Nephron progenitor cell (in vitro differentiated cells): ENCODE data around the gene SCGB1C1.

Source experiments
- DNase-seq: peaks from one replicate; pipeline ENCODE4 v3.0.0; 2021
- H3K27ac Mint-ChIP-seq: 2 replicates; pipeline ENCODE4 v1.8.0; 2021; ENCODE audit warnings: mild to moderate bottlenecking, moderate library complexity, mixed read lengths
- H3K27me3 Mint-ChIP-seq: 2 replicates; pipeline ENCODE4 v1.8.0; 2021; ENCODE audit warnings: mild to moderate bottlenecking, low read depth, mixed read lengths; ENCODE audit not compliant: poor library complexity
- H3K36me3 Mint-ChIP-seq: 2 replicates; pipeline ENCODE4 v1.8.0; 2021; ENCODE audit warnings: low read depth, mixed read lengths
- H3K4me1 Mint-ChIP-seq: 2 replicates; pipeline ENCODE4 v1.8.0; 2021; ENCODE audit warnings: mixed read lengths
- H3K4me3 Mint-ChIP-seq: 2 replicates; pipeline ENCODE4 v1.8.0; 2021; ENCODE audit warnings: mild to moderate bottlenecking, moderate library complexity, mixed read lengths
- H3K9me3 Mint-ChIP-seq: 2 replicates; pipeline ENCODE4 v1.8.0; 2021; ENCODE audit warnings: mild to moderate bottlenecking, moderate library complexity, mixed read lengths
- CTCF ChIP-seq: fragments of 200-600 bp; sonication (generic); IDR thresholded peaks from 2 replicates; pipeline ENCODE4 v1.5.0; 2021; ENCODE audit warnings: antibody characterized with exemption

SCGB1C1 gene

GRCh38 chr11:208181-208916, 15.5 kb downstream of the SCGB1C1 start:
- Mint-ChIP-seq H3K27me3 (no peaks in the 10 kb centered on the region), H3K36me3 (peaks cover 22% of the 10 kb centered on the region), H3K9me3 (no peaks in the 10 kb centered on the region), H3K4me1 (peaks cover 34% of the 10 kb centered on the region), H3K27ac (peak overlapping the region; percentile 100), H3K4me3 (peak overlapping the region; percentile 97)
- no peak for TF ChIP-seq CTCF
- peak; percentile 78 for DNase-seq

GRCh38 chr11:208917-209260, 16.0 kb downstream of the SCGB1C1 start:
- Mint-ChIP-seq H3K27ac (peak overlapping the region; percentile 59), H3K4me1 (peaks cover 34% of the 10 kb centered on the region), H3K36me3 (peaks cover 20% of the 10 kb centered on the region), H3K4me3 (peak overlapping the region; percentile 97), H3K9me3 (no peaks in the 10 kb centered on the region), H3K27me3 (no peaks in the 10 kb centered on the region)
- no peak for TF ChIP-seq CTCF
- no peak for DNase-seq

DNA sequence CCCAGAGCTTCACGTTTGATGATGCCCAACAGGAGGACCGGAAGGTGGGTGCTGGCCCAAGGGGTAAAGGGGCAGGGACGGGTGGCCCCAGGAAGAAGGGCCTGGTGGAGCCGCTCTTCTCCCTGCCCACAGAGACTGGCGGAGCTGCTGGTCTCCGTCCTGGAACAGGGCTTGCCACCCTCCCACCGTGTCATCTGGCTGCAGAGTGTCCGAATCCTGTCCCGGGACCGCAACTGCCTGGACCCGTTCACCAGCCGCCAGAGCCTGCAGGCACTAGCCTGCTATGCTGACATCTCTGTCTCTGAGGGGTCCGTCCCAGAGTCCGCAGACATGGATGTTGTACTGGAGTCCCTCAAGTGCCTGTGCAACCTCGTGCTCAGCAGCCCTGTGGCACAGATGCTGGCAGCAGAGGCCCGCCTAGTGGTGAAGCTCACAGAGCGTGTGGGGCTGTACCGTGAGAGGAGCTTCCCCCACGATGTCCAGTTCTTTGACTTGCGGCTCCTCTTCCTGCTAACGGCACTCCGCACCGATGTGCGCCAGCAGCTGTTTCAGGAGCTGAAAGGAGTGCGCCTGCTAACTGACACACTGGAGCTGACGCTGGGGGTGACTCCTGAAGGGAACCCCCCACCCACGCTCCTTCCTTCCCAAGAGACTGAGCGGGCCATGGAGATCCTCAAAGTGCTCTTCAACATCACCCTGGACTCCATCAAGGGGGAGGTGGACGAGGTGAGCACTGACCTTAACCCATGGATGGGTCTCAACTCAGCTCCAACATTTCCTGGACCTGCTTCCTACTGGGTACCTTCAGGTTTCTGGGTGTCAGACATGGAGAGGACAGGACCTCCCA, 16.6 kb downstream of the SCGB1C1 start:
- H3K36me3 Mint-ChIP-seq: peaks cover 22% of the 10 kb centered on the region
- H3K4me1 Mint-ChIP-seq: peaks cover 34% of the 10 kb centered on the region
- H3K27me3 Mint-ChIP-seq: no peaks in the 10 kb centered on the region
- peak overlapping the region; percentile 97 for H3K4me3 Mint-ChIP-seq
- H3K9me3 Mint-ChIP-seq: no peaks in the 10 kb centered on the region
- H3K27ac Mint-ChIP-seq: peak overlapping the region; percentile 82
- DNase-seq: no peak
- no peak for TF ChIP-seq CTCF

DNA sequence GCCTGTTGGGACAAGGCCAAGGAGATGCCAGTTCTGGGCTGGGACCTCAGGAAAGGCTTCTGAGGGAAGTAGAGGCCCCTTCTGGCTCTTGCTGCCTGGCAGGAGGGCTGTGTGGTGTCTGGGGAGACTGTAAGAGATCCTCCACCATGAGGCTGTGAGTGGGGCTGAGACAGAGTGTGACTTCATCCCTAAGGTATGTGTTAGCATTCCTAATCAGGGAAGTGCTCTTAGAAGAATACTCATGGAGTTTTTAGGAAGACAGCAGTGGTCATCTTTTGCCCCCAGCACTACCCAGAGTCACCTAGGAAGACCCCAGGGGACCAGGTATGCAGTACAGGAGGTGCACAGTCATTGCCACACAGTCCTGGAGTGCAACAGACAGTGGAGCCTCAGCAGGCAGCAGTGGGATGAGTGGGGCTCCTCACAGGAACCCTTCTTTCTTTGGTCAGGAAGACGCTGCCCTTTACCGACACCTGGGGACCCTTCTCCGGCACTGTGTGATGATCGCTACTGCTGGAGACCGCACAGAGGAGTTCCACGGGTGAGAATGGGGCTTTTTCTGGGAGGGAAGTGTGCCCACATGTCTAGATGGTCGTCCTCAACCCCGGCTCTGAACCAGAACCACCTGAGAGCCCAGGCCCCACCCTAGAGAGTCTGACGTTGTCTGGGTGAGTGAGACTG, 17.4 kb downstream of the SCGB1C1 start:
- peak overlapping the region; percentile 82 for H3K27ac Mint-ChIP-seq
- H3K4me3 Mint-ChIP-seq: peak overlapping the region; percentile 97
- TF ChIP-seq CTCF: no peak
- no peak for DNase-seq
- H3K4me1 Mint-ChIP-seq: peaks cover 33% of the 10 kb centered on the region
- H3K27me3 Mint-ChIP-seq: no peaks in the 10 kb centered on the region
- peaks cover 23% of the 10 kb centered on the region for H3K36me3 Mint-ChIP-seq
- no peaks in the 10 kb centered on the region for H3K9me3 Mint-ChIP-seq

- H3K27ac Mint-ChIP-seq: no peak overlapping the region
Observed at GRCh38 chr11:210803-211180, 17.9 kb downstream of the SCGB1C1 start.

More at GRCh38 chr11:210803-211180, 17.9 kb downstream of the SCGB1C1 start:
- no peaks in the 10 kb centered on the region for H3K27me3 Mint-ChIP-seq
- TF ChIP-seq CTCF: no peak
- H3K36me3 Mint-ChIP-seq: peaks cover 23% of the 10 kb centered on the region
- no peaks in the 10 kb centered on the region for H3K9me3 Mint-ChIP-seq
- DNase-seq: no peak
- peak overlapping the region; percentile 40 for H3K4me3 Mint-ChIP-seq
- H3K4me1 Mint-ChIP-seq: peaks cover 27% of the 10 kb centered on the region
